MCF 10A (cell line): Measurements from ENCODE around the gene KRTAP10-5. TPM values are rescaled to one million over a fixed set of nuclear protein-coding genes. Genes with fewer than 3 reads are reported as not detected.

ENCODE experiments used
- BruUV-seq: library from RNA; stranded (reverse); fragments of 400-500 nt; replicated peaks from 2 replicates; lab custom pipeline; 2021; lab: Mats Ljungman, UMichigan
- CTCF ChIA-PET: fragments of 300-600 bp; sonication (Branson Sonifier 250); formaldehyde crosslinking; extraction: SDS; loops from one replicate; lab custom pipeline; 2021; ENCODE audit warnings: antibody characterized with exemption, inconsistent platforms; lab: Yijun Ruan, JAX
- POLR2A ChIA-PET: fragments of 300-600, 350-650 bp; sonication (Branson Sonifier 250); formaldehyde crosslinking; extraction: SDS; loops from one replicate; lab custom pipeline; 2020; ENCODE audit warnings: antibody characterized with exemption, inconsistent platforms; lab: Yijun Ruan, JAX
- DNase-seq: peaks from one replicate; pipeline ENCODE4 v3.0.0-alpha.2; 2018; ENCODE audit not compliant: unreplicated experiment
- H3K27ac Mint-ChIP-seq: one replicate; pipeline ENCODE4 v1.8.0; 2022; ENCODE audit warnings: mild to moderate bottlenecking, low read depth, mixed read lengths; ENCODE audit not compliant: unreplicated experiment
- H3K27me3 Mint-ChIP-seq: one replicate; pipeline ENCODE4 v1.8.0; 2022; ENCODE audit warnings: mixed read lengths; ENCODE audit not compliant: insufficient read depth, unreplicated experiment
- H3K36me3 Mint-ChIP-seq: one replicate; pipeline ENCODE4 v1.8.0; 2022; ENCODE audit warnings: mild to moderate bottlenecking, moderate library complexity, mixed read lengths; ENCODE audit not compliant: insufficient read depth, unreplicated experiment
- H3K4me1 Mint-ChIP-seq: one replicate; pipeline ENCODE4 v1.8.0; 2022; ENCODE audit warnings: mixed read lengths; ENCODE audit not compliant: insufficient read depth, unreplicated experiment
- H3K4me3 Mint-ChIP-seq: one replicate; pipeline ENCODE4 v1.8.0; 2022; ENCODE audit warnings: mild to moderate bottlenecking, moderate library complexity, mixed read lengths; ENCODE audit not compliant: unreplicated experiment
- H3K9me3 Mint-ChIP-seq: one replicate; pipeline ENCODE4 v1.8.0; 2022; ENCODE audit warnings: mixed read lengths; ENCODE audit not compliant: unreplicated experiment
- intact Hi-C: fragments of 100-400 bp; cut with micrococcal nuclease; formaldehyde crosslinking; loops from 2 replicates; pipeline ENCODE4 v1.14.1; 2022
- total RNA-seq: library from RNA; stranded (reverse); gene quantifications from 2 replicates; pipeline ENCODE4 v1.2.3, GENCODE V29; 2022
- TF ChIP-seq, protein P1 (sequence below): fragments of 200-600 bp; IDR thresholded peaks from one replicate; pipeline ENCODE4 v1.8.0; 2022; ENCODE audit warnings: antibody characterized with exemption, mild to moderate bottlenecking; ENCODE audit not compliant: unreplicated experiment

The KRTAP10-5 gene
- total RNA-seq, 1 experiment from 2014 or later = not detected

- TF ChIP-seq, protein P1, sequence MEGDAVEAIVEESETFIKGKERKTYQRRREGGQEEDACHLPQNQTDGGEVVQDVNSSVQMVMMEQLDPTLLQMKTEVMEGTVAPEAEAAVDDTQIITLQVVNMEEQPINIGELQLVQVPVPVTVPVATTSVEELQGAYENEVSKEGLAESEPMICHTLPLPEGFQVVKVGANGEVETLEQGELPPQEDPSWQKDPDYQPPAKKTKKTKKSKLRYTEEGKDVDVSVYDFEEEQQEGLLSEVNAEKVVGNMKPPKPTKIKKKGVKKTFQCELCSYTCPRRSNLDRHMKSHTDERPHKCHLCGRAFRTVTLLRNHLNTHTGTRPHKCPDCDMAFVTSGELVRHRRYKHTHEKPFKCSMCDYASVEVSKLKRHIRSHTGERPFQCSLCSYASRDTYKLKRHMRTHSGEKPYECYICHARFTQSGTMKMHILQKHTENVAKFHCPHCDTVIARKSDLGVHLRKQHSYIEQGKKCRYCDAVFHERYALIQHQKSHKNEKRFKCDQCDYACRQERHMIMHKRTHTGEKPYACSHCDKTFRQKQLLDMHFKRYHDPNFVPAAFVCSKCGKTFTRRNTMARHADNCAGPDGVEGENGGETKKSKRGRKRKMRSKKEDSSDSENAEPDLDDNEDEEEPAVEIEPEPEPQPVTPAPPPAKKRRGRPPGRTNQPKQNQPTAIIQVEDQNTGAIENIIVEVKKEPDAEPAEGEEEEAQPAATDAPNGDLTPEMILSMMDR = no peak
- peaks cover 16% of the 10 kb centered on the region for H3K9me3 Mint-ChIP-seq
These were observed 615 bp downstream of the KRTAP10-5 start for GRCh38 chr21:44579833-44580144.

GRCh38 chr21:44579056-44579832 is 1.2 kb downstream of the KRTAP10-5 start:
- peaks cover 40% of the 10 kb centered on the region for H3K27me3 Mint-ChIP-seq
- ChIA-PET POLR2A (interaction anchor here (0.6 kb wide), 1 partner anchor 1676 kb away, joined by 3 read pairs; no protein-coding TSS in a partner anchor), CTCF (no interaction called here)
- H3K9me3 Mint-ChIP-seq = peaks cover 16% of the 10 kb centered on the region
- no peak overlapping the region for H3K4me3 Mint-ChIP-seq
- H3K36me3 Mint-ChIP-seq = no peaks in the 10 kb centered on the region
- intact Hi-C loops = no loop called here
- H3K4me1 Mint-ChIP-seq = peaks cover 7% of the 10 kb centered on the region
- DNase-seq = no peak
- no peak overlapping the region for H3K27ac Mint-ChIP-seq
- TF ChIP-seq, protein P1 = no peak
- no TSS peak for BruUV-seq

More at GRCh38 chr21:44579833-44580144, 615 bp downstream of the KRTAP10-5 start:
- peaks cover 40% of the 10 kb centered on the region for H3K27me3 Mint-ChIP-seq
- no TSS peak for BruUV-seq
- intact Hi-C loops = no loop called here
- H3K4me1 Mint-ChIP-seq = peaks cover 3% of the 10 kb centered on the region
- H3K27ac Mint-ChIP-seq = no peak overlapping the region
- H3K36me3 Mint-ChIP-seq = no peaks in the 10 kb centered on the region
- no peak overlapping the region for H3K4me3 Mint-ChIP-seq
- no peak for DNase-seq
- ChIA-PET CTCF (no interaction called here), POLR2A (interaction anchor here (0.6 kb wide), 1 partner anchor 1677 kb away, joined by 3 read pairs; no protein-coding TSS in a partner anchor)

DNA sequence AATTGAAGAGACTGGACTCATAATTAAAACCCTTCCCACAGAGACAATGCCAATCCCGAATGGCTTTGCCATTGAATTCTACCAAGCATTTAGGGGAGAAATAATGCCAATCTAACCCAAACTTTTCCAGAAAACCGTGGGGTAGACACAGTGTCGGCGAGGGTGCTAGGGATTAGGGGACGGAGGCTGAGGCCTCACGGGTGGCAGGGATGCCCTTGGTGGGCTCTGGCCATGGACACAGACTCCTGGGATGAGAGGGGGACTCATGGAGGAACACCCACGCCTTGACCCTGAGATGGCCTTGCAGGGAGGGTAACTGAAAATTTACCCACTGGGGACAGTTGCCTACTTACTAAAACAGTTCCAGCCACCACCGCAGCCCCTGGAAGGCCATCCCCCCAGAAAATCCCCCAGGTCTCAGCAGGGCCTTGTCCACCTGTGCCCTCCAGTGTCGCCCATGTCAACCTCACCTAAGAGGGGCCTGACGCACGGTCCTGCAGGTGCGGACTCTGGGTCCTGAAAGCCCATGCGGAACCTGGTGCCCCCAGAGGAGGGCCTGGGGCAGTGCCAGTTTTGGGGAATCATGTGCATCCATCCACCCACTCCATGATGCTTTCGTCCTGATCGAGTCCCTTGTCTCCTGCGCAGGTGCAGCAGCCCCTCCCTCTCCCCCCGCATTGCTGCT is 1.9 kb downstream of the KRTAP10-5 start:
- Mint-ChIP-seq H3K4me1 (peaks cover 7% of the 10 kb centered on the region), H3K27ac (no peak overlapping the region)

DNA sequence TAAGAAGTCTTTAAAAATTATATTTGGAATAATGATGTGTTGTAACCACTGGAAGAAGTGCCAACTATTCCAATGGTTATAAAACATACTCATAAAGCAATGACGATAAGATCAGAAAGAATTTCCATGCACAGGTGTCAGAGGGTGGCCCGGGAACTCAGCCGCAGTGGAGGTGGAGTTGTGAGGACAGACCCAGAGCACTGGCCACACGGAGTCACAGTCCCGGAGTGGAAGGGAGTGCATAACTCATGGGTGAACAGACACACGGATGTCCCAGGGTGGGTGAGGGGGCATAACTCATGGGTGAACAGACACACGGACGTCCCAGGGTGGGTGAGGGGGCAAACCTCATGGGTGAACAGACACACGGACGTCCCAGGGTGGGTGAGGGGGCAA is 4.4 kb downstream of the KRTAP10-5 start:
- H3K36me3 Mint-ChIP-seq = no peaks in the 10 kb centered on the region
- no peak for DNase-seq
- peaks cover 17% of the 10 kb centered on the region for H3K9me3 Mint-ChIP-seq
- H3K27me3 Mint-ChIP-seq = peaks cover 44% of the 10 kb centered on the region
- TF ChIP-seq, protein P1 = no peak
- H3K27ac Mint-ChIP-seq = no peak overlapping the region
- POLR2A ChIA-PET = no interaction called here
- CTCF ChIA-PET = no interaction called here
- intact Hi-C loops = no loop called here
- H3K4me1 Mint-ChIP-seq = peaks cover 7% of the 10 kb centered on the region
- no TSS peak for BruUV-seq
- no peak overlapping the region for H3K4me3 Mint-ChIP-seq

More for the DNA sequence above, 1.9 kb downstream of the KRTAP10-5 start:
- no TSS peak for BruUV-seq
- ChIA-PET POLR2A (no interaction called here), CTCF (no interaction called here)
- Mint-ChIP-seq H3K4me3 (no peak overlapping the region), H3K9me3 (peaks cover 16% of the 10 kb centered on the region), H3K36me3 (no peaks in the 10 kb centered on the region), H3K27me3 (peaks cover 35% of the 10 kb centered on the region)
- TF ChIP-seq, protein P1 = no peak
- intact Hi-C loops = no loop called here
- DNase-seq = no peak
